RCC 7860 (cell line): ENCODE measurements around the gene SETD2.

Experiments used
- DNase-seq: peaks from one replicate; pipeline ENCODE4 v3.0.0-alpha.2; 2015; ENCODE audit warnings: low spot score
- FAIRE-seq: peaks from 2 replicates; lab custom pipeline; 2012; peaks lifted over from hg19 to GRCh38; lab: Jason Lieb, UNC

Gene SETD2

DNA sequence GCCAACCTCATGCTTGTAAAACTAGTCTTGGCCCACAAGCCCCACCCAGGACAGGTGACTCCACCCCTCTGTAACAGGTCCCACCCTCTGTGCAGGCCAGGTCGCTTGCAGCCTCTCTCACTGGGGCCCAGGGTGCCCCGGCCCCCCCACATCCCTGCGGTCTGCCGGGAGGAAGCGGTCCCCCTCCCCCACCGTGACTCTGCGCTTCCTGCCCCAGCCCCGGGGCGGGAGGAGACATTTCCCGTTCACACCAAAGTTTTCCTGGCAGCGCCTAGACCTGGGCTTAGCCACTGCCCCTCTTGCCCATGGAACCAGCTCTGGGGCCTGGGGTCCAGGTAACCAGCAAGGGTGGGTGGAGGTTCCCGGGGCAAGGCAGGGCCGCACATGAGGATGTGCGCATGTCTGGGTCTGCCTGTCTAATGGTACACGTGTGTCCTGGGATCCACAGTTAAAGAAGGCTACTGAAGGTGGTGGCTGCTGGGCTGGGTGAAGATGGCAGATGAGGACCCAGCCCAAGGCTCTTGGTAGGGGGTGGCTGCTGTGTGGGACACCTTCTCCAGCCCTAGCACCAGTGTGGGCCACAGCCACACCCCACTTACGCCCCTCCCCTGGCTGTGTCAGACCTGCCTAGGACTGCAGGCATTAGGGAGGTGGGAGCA lies 176.0 kb downstream of the SETD2 start:
- DNase-seq (no peak), FAIRE-seq (no peak)

GRCh38 chr3:46987319-46987742 lies 176.6 kb downstream of the SETD2 start:
- DNase-seq (no peak), FAIRE-seq (no peak)

GRCh38 chr3:46986782-46987310 lies 177.1 kb downstream of the SETD2 start:
- FAIRE-seq (no peak), DNase-seq (no peak)

DNA sequence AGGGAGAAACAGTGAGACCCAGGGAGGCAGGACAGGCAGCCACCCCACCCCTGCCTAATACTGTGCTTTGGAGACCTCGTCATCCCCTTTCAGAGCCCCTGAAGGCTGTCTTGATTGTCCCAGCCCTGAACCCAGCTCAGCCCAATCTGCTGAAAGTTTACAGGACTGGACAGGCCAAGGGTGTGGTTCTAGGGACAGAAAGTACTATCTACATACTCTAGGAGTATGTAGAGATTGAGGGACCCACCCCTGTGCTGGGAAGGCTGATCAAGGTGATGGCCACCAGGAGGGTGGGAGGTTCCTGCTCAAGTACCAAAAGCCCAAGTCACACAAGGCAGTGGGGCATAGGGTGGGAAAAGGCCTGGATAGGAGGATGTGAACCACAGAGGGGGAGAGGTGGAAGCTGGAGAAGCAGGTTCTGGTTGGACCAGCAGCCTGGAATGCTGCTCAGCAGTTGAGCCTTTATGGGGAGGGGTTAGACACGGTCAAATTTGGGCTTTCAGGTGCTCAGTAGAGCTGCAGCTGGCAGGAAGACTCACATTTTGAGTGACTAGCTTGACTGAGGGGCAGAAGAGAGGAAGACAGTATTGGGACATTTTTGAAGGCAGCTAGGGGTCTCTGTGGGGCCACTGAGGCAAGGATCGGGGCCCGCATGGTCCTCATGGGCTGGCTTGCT lies 177.7 kb downstream of the SETD2 start:
- FAIRE-seq (no peak), DNase-seq (no peak)

DNA sequence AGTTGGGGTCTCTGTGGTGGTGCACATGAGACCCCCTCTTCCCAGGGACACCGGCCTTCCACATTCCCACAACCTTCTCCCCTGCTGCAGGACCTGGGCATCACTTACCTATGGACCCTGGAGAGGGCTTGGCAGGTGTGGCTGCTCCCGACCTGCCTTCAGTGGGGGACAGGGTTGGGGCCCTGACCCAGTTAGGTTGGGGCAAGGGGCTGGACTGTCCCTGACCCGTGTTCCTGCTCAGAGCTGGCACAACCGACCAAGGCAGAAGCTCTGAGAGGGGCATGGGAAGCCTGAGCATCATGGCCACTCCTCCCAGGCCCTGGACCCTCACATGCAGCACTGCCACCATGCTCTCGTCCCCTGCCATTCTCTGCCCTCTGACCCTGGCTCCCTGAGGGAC lies 178.3 kb downstream of the SETD2 start:
- no peak for FAIRE-seq
- no peak for DNase-seq

GRCh38 chr3:46984591-46985459 lies 179.1 kb downstream of the SETD2 start:
- DNase-seq (no peak), FAIRE-seq (no peak)

GRCh38 chr3:46982546-46982945 lies 181.4 kb downstream of the SETD2 start:
- no peak for DNase-seq
- no peak for FAIRE-seq

GRCh38 chr3:46981932-46982471 lies 181.9 kb downstream of the SETD2 start:
- FAIRE-seq (no peak), DNase-seq (no peak)

DNA sequence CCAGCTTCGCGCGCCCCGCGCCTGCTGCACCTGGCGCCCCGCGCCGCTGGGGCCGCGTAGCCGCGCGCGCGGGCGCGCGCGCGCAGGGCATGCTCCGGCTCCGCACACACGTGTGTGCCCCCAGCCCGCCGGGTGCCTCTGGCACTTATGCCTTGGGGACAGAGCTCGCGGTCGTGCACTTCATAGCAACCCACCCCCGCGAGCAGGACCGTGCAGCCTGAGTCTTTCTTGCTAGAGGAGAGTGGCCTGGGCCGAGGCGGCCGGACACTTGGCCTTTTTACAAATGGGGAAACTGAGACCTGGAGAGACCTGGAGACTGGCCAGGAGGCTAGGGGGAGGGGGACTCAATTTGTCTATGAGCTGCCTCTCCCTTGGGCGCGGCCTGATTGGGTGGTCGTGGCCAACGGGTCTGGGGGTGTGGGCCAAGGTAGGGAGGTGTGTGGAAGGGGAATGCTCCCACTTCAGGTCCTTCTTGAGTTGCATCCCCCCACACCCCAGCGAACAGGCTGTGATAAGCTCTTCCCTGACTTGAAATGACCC lies 183.9 kb downstream of the SETD2 start:
- DNase-seq (no peak), FAIRE-seq (no peak)

DNA sequence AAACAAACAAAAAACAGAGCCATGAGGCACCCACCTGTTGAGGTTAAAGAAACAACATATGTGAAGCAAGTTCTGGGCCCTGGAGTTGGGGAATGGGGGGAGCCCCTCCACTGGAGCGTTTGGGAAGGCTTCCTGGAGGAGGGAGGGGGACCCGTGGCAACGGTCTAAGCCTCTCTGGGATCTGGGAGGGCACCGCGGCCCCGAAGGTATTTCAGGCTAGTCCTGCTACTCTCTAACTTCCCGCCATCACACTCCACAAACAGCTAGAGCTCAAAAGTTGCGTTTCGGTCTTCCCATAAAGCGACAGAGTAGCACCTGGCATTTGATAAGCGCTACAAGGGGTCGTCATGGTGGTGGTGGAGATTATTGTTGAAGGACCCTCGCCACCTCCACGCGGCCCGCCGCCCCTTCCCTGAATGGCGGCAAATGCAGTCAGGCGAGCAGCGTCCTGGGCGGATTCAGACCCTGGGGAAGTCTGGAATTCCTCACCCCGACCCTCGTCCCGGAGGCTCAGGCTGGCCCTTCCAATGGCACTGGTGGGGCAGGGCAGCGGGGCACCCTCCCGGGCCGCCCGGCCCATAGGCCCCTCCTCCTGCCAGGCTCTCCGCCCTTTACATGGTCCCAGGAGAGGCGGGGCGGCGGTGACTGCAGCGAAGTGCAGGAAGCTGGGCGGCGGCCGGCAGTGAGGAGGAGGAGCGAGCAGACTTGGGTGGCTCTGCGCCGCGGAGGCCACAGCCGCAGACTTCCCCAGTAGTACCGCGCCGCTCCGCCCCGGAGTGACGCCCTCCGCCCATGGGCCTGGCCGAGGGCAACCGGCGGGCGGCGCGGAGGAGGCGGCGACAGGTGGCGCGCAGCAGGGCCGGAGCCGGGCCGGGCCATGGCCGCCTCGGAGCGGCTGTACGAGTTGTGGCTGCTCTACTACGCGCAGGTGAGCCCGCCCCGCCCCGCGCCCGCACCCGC lies 184.6 kb downstream of the SETD2 start, which contains the start of gene NBEAL2:
Gene NBEAL2, plus strand, starts transcription at position 682 of the 960 bp plus-strand sequence. Its CDS starts 196 bp downstream, at position 878.
- no peak for FAIRE-seq
- DNase-seq = peak; percentile 89

GRCh38 chr3:46978381-46978780 lies 185.5 kb downstream of the SETD2 start:
- no peak for DNase-seq
- no peak for FAIRE-seq

GRCh38 chr3:46977811-46978195 lies 186.1 kb downstream of the SETD2 start:
- FAIRE-seq = no peak
- no peak for DNase-seq

- FAIRE-seq (peak; percentile 77), DNase-seq (peak; percentile 97)
Observed at GRCh38 chr3:46976326-46977190, 187.4 kb downstream of the SETD2 start, which contains the start of gene CCDC12. Gene CCDC12, minus strand, starts transcription at chr3:46976745. Its CDS starts 13 bp downstream, at chr3:46976732.

- DNase-seq = no peak
- FAIRE-seq = no peak
Observed at GRCh38 chr3:46974421-46975171, 189.3 kb downstream of the SETD2 start.

GRCh38 chr3:46972396-46972795 lies 191.5 kb downstream of the SETD2 start:
- no peak for FAIRE-seq
- no peak for DNase-seq

- DNase-seq (no peak), FAIRE-seq (no peak)
Observed at GRCh38 chr3:46971742-46972141, 192.2 kb downstream of the SETD2 start.

DNA sequence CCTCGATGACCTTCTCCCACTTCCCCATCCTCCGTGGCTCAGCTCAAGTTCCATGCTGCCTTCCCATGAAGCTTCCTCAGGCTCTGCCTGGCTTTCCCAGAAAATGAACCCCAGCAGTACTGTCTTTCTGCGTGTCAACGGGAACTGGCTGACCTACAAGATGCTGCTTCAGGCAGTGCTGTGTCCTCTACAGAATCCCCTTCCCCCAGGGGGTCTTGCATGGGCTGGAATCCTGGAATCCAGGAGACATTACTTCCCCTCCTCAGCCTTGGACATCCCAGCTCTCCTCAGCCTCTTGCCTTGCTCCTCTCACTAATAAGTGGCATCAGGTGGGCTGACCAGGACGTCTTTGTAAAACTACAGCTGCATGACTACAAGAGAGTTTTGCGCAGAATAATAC lies 192.8 kb downstream of the SETD2 start:
- no peak for FAIRE-seq
- no peak for DNase-seq
